Activated B cell treated with CpG ODN at 0.5 μM for 24 hours (primary cell): ENCODE data around the gene HGS. TPM values are rescaled to one million over a fixed set of nuclear protein-coding genes. Genes with fewer than 3 reads are reported as not detected.

ENCODE experiments used
- ATAC-seq: fragments of 200-7000 bp; cut with Tn5 transposase; one replicate; pipeline ENCODE4 v1.10.0; 2021; ENCODE audit warnings: low read depth, mild to moderate bottlenecking, moderate library complexity
- CTCF ChIA-PET: fragments of 350-600 bp; sonication (Branson Sonifier 250); formaldehyde crosslinking; loops from one replicate; lab custom pipeline; 2021; ENCODE audit warnings: antibody characterized with exemption; lab: Charles Lee
- POLR2A ChIA-PET: fragments of 350-600 bp; sonication (Branson Sonifier 250); formaldehyde crosslinking; loops from one replicate; lab custom pipeline; 2021; ENCODE audit warnings: antibody characterized with exemption; lab: Charles Lee
- DNase-seq: peaks from one replicate; pipeline ENCODE4 v3.0.0; 2022
- H3K27ac Mint-ChIP-seq: one replicate; pipeline ENCODE4 v1.8.0; 2020; ENCODE audit warnings: mixed read lengths
- H3K27me3 Mint-ChIP-seq: one replicate; pipeline ENCODE4 v1.8.0; 2021; ENCODE audit warnings: mixed read lengths
- H3K36me3 Mint-ChIP-seq: one replicate; pipeline ENCODE4 v1.8.0; 2021; ENCODE audit warnings: low read depth, mixed read lengths
- H3K4me1 Mint-ChIP-seq: one replicate; pipeline ENCODE4 v1.8.0; 2021; ENCODE audit warnings: mixed read lengths
- H3K4me3 Mint-ChIP-seq: one replicate; pipeline ENCODE4 v1.8.0; 2020; ENCODE audit warnings: mild to moderate bottlenecking, mixed read lengths
- H3K9me3 Mint-ChIP-seq: one replicate; pipeline ENCODE4 v1.8.0; 2020; ENCODE audit warnings: mixed read lengths
- CTCF ChIP-seq: fragments of 200-600 bp; IDR thresholded peaks from one replicate; pipeline ENCODE4 v1.8.0; 2022; ENCODE audit warnings: antibody characterized with exemption, mild to moderate bottlenecking
- intact Hi-C: fragments of 100-400 bp; cut with micrococcal nuclease; formaldehyde crosslinking; loops from one replicate; pipeline ENCODE4 v1.15.1; 2024
- total RNA-seq: library from RNA; stranded (reverse); gene quantifications from 2 replicates; pipeline ENCODE4 v1.2.3, GENCODE V29; 2022

Gene HGS
- total RNA-seq, 1 donor from 2014 or later: 151 TPM

- H3K36me3 Mint-ChIP-seq: no peaks in the 10 kb centered on the region
- CTCF ChIA-PET: interaction anchor here (0.5 to 1.2 kb wide), 2 partner anchors 23 to 172 kb away, joined by 3 read pairs; no protein-coding TSS in a partner anchor
- DNase-seq (no peak), ATAC-seq (no peak)
- intact Hi-C loops: no loop called here
- H3K4me3 Mint-ChIP-seq: no peak within 1 kb of the TSS
- no peak within 1 kb of the TSS for H3K27ac Mint-ChIP-seq
- H3K9me3 Mint-ChIP-seq: no peaks in the 10 kb centered on the region
- POLR2A ChIA-PET: interaction anchor here (0.5 to 1.6 kb wide), 2 partner anchors 10 to 80 kb away, joined by 3 to 4 read pairs; partner anchors contain the start of genes CCDC137 and OXLD1
- peaks cover 9% of the 10 kb centered on the region for H3K27me3 Mint-ChIP-seq
- no peak for TF ChIP-seq CTCF
- H3K4me1 Mint-ChIP-seq: peaks cover 19% of the 10 kb centered on the region
Measured at GRCh38 chr17:81656118-81656743, 27.6 kb upstream of the HGS start, which contains the start of gene PDE6G. Gene PDE6G, minus strand, starts transcription at chr17:81656542. Its CDS starts 3,237 bp downstream, at chr17:81653305.

DNA sequence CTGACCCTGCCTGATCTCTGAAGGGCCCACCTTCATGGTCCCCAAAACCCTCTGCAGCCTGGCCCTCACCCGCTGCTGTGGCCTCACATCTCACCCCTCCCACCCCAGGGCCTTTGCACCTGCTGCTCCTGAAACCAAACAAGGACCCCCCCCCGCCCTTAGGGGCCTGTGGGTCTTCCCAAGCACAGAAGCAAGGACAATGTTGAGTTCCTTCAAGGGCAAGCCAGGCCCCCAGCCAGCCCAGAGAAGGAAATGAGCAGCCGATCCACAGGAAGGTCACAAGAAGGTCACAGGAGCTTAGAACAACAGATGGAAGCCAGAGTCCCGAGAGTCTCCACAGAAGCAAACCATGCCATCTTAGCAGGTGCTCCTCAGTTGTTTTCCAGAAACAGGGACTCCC lies 27.0 kb upstream of the HGS start:
- no peaks in the 10 kb centered on the region for H3K9me3 Mint-ChIP-seq
- peaks cover 18% of the 10 kb centered on the region for H3K4me1 Mint-ChIP-seq
- no peak for ATAC-seq
- POLR2A ChIA-PET: interaction anchor here (1.6 kb wide), 1 partner anchor 10 kb away, joined by 4 read pairs; the partner anchor contains the start of genes CCDC137 and OXLD1
- CTCF ChIA-PET: interaction anchor here (1.2 kb wide), 1 partner anchor 172 kb away, joined by 3 read pairs; no protein-coding TSS in a partner anchor
- no peak for TF ChIP-seq CTCF
- no peaks in the 10 kb centered on the region for H3K36me3 Mint-ChIP-seq
- no peak for DNase-seq
- H3K27ac Mint-ChIP-seq: no peak overlapping the region
- H3K27me3 Mint-ChIP-seq: peaks cover 5% of the 10 kb centered on the region
- no peak overlapping the region for H3K4me3 Mint-ChIP-seq
- intact Hi-C loops: no loop called here

- ATAC-seq: no peak
- Mint-ChIP-seq H3K27ac (no peak overlapping the region), H3K4me1 (peaks cover 3% of the 10 kb centered on the region), H3K36me3 (no peaks in the 10 kb centered on the region), H3K4me3 (no peak overlapping the region), H3K9me3 (no peaks in the 10 kb centered on the region), H3K27me3 (no peaks in the 10 kb centered on the region)
- no peak for DNase-seq
- no peak for TF ChIP-seq CTCF
- CTCF ChIA-PET: no interaction called here
- intact Hi-C loops: no loop called here
- POLR2A ChIA-PET: interaction anchor here (0.6 kb wide), 1 partner anchor 12 kb away, joined by 8 read pairs; no protein-coding TSS in a partner anchor
Measured at GRCh38 chr17:81659038-81659437, 24.8 kb upstream of the HGS start.

- no peak for DNase-seq
- no peak for TF ChIP-seq CTCF
- ChIA-PET POLR2A (no interaction called here), CTCF (no interaction called here)
- peaks cover 3% of the 10 kb centered on the region for H3K36me3 Mint-ChIP-seq
- H3K27me3 Mint-ChIP-seq: no peaks in the 10 kb centered on the region
- intact Hi-C loops: no loop called here
- peaks cover 5% of the 10 kb centered on the region for H3K4me1 Mint-ChIP-seq
- H3K4me3 Mint-ChIP-seq: no peak overlapping the region
- no peak overlapping the region for H3K27ac Mint-ChIP-seq
- ATAC-seq: no peak
- no peaks in the 10 kb centered on the region for H3K9me3 Mint-ChIP-seq
Measured at GRCh38 chr17:81660441-81660840, 23.4 kb upstream of the HGS start.

GRCh38 chr17:81662002-81662401 lies 21.8 kb upstream of the HGS start:
- DNase-seq: no peak
- CTCF ChIA-PET: no interaction called here
- no peaks in the 10 kb centered on the region for H3K9me3 Mint-ChIP-seq

More at GRCh38 chr17:81662002-81662401, 21.8 kb upstream of the HGS start:
- peaks cover 14% of the 10 kb centered on the region for H3K4me1 Mint-ChIP-seq
- intact Hi-C loops: no loop called here
- H3K4me3 Mint-ChIP-seq: no peak overlapping the region
- no peak for ATAC-seq
- no peak overlapping the region for H3K27ac Mint-ChIP-seq
- H3K27me3 Mint-ChIP-seq: no peaks in the 10 kb centered on the region
- peaks cover 7% of the 10 kb centered on the region for H3K36me3 Mint-ChIP-seq
- POLR2A ChIA-PET: no interaction called here
- no peak for TF ChIP-seq CTCF
